ENCODE results near the gene CFAP74.

- no peak for TF ChIP-seq CTCF (IDR thresholded peaks at IDR 0.05; ENCODE audit: borderline replicate concordance, extremely low read depth, low read length, poor library complexity, severe bottlenecking)
- no peak for TF ChIP-seq EZH2 (IDR thresholded peaks at IDR 0.05; ENCODE audit: borderline replicate concordance, low read depth, low read length, severe bottlenecking)
These were observed 26.7 kb upstream of the CFAP74 start for GRCh38 chr1:2030076-2030871.

Measured in DND-41 (cell line).